CD4-positive, alpha-beta T cell treated with Interleukin-4 for 1 hour (primary cell): ENCODE measurements around the gene ZNF423.
"Not testable (repeated sequence)": the region's sequence is repeated elsewhere in the genome, so short reads cannot be mapped to it uniquely, and the experiment has no call there.

Experiments used
- DNase-seq, 2 donors: peaks; one replicate each; pipeline ENCODE4 v3.0.0-alpha.2; 2020 to 2022

ZNF423 gene

DNA sequence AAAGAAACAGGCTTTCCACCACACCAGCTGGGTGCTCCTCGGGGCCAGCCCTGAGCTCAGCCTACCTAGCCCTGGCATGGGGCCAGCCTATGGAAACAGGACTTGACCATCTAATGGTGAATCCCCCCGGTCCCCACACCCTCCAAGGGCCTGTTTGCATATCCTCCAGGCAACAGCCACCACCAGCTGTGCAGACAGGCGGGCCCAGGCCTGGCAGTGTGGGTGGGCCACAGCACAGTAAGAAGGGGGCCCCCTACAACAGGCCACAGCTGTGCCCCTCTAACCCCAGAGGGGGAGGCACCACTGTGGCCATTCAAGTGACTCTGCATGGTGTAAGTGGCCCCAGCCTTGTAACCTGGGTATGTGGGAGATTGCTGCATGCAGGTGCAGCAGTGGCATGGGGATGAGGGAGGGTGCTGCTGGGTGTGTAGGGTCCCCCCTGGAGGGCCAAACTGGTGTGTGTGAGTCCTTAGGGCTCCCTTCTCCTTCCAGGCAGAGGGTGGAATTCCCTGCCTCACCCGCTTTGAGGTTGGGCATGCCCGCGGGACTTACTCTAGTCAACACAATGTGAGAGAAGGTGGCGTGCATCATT lies 334.1 kb downstream of the ZNF423 start:
- no peak for DNase-seq

DNA sequence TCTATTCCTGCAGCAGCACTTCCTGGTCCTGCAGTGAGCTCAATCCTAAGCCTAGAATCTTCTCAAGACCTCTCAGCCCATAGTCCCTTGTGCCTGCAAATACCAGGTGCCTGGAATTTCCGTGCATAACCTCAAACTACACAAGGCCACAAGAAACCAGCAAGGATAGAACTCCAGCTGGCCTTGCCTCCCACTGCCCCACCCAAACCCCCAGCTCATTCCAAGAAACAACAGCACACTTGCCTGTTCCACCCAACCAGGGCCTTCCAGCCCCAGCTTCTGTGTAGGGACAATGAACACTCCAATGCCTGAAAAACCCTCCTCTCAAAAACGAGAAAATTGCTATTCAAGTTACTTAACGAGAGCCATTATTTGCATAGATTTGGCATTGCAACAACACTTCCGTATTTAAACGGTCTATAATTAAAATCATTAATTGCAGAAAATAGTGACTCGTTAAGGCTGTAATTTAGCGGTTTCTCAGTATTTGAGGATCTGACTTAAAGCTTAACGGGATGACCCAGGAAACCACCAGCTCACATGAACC lies 335.3 kb downstream of the ZNF423 start:
- no peak for DNase-seq

DNA sequence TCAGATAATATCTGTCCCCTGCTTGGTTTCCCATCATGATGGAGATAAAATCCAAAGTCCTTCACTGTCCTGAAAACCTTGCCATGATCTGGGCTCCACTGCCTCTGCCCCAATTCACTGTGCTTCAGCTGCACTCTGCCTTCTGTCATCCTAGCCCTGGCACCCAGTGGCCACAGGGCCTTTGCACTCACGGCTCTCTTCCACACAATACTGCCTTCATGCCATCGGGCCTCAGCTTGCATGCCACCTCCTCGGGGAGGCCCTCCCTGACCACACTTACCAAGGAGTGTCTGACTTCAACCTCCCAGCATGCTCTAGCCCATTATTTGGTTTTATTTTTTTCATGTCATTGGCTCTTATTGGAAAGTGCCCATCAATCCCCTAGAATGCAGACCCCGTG lies 336.2 kb downstream of the ZNF423 start:
- DNase-seq, result no peak

DNA sequence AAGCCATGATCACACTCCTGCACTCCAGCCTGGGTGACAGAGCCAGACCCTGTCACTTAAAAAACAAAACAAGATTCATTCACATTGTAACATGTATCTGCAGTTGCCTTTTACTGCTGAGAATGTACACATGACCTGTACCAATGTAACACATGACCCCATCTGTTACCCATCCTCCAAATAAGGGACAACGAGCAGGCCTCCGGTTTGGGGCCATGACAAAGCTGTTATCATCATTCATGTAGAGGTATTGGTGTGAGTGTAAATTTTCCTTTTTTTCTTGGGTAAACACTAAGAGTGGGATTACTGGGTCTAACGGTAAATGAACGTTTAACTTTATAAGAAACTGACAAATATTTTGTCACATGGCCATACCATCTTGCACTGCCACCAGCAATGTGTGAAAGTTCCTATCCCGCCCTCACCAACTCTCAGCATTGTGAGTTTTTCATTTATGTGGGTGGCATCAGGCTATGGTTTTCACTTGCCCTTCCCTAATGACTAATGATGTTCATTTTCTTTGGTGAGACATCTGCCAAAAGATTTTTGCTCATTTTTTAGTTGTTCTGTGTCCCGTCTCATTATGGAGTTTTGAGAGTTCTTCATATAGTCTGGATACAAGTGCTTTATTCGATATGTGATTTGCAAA lies 336.8 kb downstream of the ZNF423 start:
- DNase-seq, result no peak

DNA sequence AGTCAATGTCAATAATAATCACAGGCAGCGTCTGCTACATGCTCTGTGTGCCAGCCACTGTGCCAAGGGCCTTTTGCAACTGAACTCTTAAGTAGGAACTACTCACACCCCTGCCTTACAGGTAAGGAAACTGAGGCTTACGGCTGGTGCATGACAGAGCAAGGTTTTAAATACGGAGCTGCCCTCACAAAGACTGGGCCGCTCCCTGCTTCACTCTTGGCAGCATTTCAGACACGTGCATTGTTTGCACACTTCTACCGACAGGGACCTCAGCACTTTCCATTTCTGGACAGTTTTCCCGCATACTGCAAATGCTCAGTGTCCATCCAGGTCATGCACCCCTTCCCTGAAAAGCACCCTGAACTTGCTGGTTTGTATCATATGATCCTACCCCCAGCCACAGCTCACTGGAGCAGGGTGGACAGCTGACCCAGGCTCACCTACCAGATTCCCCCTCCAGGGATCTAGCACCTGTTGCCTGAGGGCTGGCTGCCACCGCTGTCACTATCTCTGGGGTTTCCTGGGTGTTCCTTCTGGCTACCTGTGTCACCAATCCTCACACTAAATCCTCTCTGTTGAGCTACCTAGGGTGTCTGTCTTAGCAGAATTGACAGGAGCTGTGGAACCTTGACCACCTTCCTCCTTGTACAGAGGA lies 339.4 kb downstream of the ZNF423 start:
- DNase-seq, result no peak

DNA sequence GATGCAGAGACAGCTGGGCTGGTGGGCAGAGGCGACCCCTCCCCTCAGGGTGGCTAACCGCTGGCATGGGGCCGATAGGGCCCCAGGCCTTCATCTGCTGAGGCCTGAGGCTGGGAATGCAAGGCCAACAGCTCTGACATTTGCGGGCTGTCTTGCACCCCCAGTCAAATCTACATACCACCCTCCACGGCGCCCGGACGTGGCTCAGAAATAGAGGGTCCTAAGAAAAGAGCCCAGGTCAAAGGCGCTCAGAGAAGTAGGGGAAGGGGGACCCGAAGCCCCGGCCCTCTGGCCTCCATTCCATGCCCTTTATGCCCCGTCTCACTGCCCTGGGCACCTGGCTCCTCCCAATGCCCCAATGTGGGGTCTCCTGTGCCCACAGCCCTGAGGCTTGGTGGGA lies 340.1 kb downstream of the ZNF423 start:
- DNase-seq, result no peak

DNA sequence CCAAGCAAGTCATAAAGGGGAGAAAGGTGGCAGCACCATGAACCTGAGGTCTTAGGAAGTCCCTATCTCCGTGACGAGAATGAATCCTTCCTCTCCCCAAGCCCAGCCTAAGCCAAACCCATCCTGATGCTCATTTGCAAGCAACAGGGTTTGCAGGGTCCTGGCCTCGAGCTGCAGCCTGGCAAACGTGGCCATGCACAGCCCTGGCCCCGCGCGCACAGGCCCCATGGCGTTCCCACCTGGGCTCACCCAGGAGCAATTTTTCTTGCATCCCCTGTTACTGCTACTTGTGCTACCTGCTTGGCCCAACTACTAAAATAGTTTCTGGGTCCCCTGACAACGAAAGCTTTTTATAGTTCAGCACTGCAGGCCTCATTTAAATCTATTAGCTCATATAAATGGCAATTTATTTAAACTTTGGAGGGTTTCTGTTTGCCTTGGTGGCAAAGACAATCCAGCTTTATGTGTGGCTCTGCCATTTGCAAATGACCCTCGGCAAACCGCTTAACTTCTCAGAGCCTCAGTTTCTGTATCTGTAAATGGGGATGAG lies 340.8 kb downstream of the ZNF423 start:
- DNase-seq, result no peak

DNA sequence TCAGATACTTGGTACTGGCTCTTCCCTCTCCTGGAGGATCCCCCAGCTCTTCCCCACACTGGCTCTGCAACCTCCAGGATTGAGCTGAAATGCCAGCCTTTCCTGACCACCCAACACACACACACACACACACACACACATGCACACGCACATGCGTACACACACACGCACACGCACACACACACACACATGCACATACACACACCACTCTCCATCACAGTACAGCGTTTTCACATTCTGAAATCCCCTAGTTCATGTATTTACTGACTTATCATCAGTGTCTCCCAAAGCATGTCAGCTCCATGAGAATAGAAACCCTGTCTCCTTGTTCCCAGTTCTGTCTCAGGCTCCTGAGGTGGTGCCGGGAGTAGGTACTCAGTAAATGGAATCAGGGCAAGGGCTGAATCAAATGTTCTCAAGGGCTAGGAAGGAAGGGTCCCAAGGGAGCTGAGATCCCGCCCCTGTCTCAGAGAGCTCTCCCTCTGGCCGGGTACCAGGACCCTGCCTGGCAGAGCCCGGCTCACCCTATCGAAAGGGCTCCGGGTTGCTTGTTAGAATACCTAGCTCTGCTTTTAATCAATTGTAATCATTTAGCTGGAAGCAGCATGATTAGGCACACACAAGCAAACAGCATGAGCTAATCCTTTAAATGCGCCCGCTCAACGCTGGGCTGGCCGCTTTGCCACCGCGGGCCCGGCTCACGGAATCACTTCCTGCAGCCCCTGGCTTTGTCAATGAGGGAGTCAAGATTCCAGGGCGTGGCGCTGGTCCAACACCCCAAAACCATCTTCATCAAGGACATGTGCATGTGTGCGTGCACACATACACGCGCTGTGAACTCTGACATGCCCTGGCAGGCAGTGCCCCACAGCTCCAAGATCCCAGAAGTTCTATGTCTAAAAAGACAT lies 341.6 kb downstream of the ZNF423 start:
- no peak for DNase-seq

DNA sequence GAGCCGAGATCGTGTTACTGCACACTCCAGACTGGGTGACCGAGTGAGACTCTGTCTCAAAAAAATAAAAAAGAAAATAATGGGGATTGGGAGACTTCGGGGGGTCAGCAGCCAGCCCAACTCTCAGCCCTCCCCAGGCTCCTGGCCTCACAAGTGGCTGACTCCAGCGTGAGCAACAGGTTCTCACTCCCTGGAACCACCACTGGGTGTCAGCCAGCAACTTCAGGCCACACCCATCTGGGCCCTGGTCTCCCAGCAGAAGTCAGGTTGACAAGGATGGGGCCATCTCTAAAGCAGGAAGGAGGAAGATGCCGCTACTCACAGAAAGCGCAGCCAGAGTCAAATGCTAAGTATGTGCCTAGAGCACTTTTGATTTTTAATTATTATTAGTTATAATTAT lies 342.9 kb downstream of the ZNF423 start:
- DNase-seq, result no peak

DNA sequence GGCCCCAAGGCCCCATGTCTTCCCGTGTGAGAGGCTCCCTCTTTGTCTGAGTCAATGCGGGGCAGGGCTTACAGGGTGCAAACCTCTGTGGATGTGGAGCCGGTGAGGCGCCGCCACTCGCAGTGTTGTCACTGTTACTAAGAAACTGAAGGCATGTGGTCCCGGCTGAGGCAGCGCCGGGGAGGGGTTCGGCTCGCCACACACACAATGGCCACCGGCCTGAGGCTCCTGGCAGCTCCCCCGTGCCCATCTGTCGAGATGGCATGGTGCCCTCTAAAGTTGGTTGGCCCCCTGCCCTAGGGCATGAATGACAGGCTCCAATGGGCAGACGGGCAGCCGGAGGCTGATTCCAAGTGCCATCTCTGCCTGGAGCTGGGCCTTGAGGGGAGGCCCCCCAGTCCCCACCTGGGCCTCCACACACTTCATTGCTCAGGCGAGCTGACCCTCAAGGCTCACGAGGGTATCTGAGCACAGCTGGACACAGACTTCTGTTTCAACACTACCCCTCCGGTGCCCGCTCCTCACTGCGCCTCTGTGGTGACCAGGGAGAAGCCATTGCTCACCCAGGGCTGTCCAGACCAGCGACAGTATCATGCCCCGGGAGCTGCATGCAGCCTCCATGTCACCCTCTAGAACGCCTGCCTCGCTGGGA lies 345.1 kb downstream of the ZNF423 start:
- no peak for DNase-seq

DNA sequence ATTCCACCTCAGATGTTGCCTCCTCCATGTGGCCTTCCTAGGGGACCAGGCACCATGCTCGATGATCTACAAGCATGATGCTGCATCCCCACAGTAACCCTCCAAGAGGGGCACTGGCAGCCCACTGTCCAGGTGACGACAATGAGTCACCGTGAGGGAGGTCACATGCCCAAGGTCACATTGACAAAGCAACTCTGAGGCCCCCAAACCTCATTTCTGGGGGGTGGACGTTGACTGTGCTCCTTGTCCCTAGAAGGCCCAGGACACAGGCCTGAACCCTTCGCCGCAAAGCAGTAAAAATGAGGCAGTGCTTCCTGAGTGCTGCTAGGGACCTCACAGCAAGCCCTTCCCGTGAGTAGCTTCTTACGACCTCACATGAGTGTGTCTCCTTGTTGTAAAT lies 345.8 kb downstream of the ZNF423 start:
- DNase-seq, result no peak

DNA sequence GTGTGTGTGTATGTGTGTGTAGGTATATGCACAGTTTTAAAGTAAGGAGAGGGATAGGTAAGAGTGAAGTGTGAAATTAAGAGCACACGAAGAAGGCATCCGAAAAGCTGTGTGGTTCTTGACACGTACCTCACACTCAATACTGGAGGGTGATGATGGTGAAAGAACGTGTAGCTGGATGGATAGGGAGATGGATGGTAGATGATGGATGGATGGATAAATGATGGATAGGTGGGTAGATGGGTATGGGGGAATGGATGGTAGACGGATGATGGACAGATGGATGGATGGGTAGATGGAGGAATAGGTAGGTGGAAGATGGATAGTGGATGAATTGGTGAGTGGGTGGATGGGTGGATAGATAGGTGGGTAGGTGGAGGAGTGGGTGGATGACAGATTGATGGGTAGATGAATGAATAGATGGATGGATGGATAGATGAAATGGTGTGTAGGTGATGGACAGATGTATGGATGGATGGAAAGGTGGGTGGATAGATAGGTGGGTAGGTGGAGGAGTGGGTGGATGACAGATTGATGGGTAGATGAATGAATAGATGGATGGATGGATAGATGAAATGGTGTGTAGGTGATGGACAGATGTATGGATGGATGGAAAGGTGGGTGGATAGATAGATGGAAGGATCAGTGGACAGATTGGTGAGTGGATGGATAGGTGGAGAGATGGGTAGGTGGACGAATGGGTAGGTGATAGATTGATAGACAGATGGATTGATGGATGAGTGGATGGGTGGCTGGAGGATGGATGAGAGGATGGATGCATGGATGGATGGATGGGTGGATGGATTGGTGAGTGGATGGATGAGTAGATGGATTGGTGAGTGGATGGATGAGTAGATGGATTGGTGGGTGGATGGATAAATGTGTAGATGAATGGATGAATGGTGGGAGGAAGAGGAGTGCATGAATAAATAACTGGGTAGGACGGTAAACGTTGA lies 349.6 kb downstream of the ZNF423 start:
- DNase-seq, result not testable (repeated sequence)

DNA sequence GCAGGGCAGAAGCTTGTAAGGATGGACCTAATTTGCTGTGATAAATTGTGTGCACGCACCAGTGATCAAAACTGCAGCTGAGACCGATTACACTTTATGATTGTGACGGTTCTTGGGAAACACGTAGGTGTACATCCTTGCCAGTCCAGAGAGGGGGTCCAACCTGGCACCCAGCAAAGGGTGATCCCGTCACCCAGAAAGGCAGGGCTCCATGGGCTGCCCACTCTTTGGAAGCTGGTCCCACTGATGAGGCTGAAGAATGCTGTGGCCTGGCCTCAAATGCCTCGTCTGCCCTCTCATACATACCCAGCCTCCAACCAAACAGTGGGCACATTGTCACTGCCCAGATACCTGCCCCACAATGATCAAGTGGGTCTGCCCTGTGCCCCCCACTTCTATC lies 350.4 kb downstream of the ZNF423 start:
- DNase-seq, result no peak

DNA sequence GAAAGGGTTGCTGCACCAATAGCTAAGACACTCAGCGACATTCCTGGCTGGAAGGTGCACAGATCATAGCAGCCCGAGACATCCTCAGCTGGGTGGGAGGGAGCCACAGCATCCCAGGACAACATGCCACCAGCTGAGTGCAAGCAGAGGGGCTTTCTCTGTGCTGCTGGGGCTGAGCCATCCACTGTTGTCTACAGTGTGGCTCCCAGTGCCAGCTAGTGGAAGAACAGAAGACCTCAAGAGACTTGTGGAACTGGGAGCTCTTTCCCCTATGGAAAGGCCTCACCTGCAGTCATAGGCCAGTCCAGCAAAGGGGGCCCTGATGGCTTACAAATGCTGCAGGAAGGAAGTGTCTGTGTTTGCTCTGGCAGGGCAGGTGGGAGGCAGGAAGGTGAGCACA lies 351.3 kb downstream of the ZNF423 start:
- no peak for DNase-seq

DNA sequence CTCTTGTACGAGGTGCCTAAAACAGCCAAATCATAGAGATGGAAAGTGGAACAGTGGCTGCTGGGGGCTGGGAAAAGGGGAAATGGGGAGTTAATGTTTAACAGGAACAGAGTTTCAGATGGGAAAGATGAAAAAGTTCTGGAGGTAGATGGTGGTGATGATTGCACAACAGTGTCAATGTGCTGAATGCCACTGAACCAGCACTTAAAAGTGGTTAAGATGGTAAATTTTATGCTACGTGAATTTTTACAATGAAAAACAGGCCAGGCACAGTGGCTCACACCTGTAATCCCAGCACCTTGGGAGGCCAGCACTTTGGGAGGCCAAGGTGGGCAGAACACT lies 351.9 kb downstream of the ZNF423 start:
- DNase-seq, result no peak

DNA sequence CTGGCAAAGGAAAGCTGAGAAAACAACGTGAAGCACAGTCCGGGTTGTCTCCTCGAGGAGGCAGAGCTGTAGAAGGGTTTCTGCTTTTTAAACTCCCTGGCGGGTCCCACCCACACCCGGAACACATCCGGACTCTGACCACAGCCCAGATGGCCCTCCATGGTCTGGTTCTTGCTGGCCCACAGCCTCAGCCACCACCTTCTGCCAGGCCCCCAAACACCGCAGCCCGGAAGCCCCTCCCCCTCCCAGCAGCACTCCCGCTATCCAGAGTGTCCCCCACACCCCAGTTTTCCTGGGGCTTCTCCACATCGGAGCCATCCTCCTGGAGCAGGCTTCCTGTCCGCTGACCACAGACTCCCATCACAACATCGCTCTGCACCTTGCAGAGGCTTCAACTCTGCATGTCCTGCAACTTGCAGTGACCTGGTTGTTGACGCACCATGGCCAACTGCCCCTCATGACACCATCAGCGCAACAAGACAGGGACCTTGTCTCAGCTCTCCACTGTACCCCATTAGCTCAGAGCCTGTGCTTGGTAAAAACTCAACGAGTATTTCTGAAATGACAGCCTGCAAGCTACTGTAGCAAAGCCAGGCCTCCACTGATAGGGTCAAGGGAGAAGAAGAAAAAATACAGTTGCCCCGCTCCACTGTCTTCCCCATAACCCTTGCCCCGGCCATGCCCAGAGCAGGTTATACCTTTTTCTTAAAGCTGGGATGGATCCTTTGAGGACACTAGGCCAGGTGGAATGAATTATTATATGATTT lies 352.5 kb downstream of the ZNF423 start:
- no peak for DNase-seq

DNA sequence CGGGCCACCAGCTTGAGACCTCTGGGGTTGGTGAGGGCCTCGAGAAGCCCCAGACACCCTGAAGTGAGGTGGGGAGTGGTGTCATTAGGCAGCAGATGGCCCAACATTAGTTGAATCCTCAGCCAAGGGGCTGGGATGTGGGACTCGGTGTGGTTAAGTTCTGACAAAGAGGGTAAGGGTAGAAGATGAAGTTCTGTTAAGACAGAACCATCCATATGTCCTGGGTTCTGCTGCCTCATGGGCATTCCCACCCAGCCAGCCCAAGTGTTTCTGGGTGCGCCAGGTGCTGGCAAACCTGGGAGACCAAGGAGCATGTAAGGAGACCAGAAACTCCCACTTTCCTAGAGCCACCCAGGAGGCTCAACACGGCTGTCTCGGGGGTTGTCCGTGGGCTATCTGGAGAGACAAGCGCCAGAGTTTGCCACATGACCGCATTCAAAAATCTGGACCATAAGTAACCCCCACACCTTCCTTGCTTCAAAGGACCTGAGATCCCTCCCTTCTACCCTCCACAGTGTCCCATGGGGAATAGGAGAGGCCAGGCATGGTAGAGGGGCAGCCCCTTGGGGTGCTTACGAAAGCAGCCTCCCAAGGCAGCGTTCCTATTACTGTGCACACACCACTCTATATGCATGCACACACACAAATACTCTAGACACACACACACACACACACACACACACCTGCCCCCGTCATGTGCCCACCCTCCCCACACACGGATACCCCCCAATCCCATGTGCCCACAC lies 353.6 kb downstream of the ZNF423 start:
- no peak for DNase-seq

DNA sequence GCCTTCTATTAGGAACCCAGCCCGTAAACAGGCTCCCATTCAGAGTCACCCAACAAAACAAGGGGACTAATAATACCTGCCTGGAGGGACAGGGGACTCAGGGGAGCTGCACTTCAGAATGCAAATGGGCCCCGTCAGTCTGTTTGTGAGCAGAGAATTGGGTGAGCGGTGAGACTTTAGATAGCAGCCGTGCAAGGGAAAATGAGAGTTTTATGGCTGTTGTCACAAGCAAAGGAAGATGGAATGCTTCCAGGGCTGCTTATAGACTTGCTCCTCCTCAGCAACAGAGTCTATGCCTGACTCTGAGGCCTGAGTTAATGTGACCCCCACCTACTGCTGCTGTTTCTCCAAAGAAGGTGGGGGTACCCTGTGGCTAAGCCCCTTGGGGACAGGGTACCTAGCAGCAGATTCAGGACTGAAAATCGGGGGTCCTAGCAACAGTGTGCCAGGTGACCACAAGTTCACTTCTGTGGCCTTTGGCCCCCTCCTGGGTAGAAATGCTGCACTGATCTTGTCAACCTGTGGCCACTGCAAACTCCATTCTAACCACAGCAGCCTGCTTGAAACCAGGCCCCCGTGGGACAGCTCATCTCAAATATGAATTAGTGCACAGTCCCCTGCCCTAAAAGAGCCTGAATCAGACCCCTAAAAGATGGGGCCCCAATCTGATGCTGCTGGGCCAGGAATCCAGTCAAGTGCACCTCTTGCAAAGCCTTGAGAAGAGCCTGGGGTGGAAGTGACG lies 355.9 kb downstream of the ZNF423 start:
- DNase-seq, result no peak

DNA sequence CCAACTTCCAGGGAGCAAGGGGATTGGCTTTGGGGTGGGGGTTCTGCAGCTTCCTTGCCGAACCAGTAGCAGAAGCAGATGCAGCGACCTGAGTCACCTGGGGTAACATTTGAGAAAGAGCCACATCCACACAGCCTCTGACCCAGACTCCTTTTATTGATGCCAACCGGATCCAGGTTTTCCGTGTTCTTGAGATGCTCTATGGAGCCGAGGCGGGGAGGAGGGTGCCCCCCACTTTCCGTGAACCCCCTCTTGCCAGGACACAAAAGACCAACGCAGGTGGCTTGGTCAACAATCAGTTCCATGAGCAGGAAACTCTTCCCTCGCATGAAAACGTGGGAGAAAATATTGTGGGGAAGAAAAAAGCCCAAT lies 356.5 kb downstream of the ZNF423 start:
- no peak for DNase-seq
